Breast epithelium (tissue), 4 donors: ENCODE results near the gene DOC2B. TPM values are rescaled to one million over a fixed set of nuclear protein-coding genes. Genes with fewer than 3 reads are reported as not detected.
"Not testable (repeated sequence)": the region's sequence is repeated elsewhere in the genome, so short reads cannot be mapped to it uniquely, and the experiment has no call there.

ENCODE experiments used
- DNase-seq, 2 donors: peaks; one replicate each; pipeline ENCODE4 v3.0.0-alpha.2; 2019; ENCODE audit warnings: low spot score in 2 of 2
- H3K27ac ChIP-seq, 2 donors: fragments of 200-600 bp; sonication (generic) in 1 of 2; one replicate each; pipeline ENCODE4 v1.5.1; 2016 to 2019; ENCODE audit warnings: mild to moderate bottlenecking in 1 of 2
- H3K27me3 ChIP-seq, 2 donors: fragments of 200-600 bp; sonication (generic) in 1 of 2; one replicate each; pipeline versions ENCODE4 v1.5.1 to v1.6.0; 2017 to 2019; ENCODE audit warnings: control low read depth in 1 of 2, mild to moderate bottlenecking in 1 of 2
- H3K36me3 ChIP-seq: fragments of 200-600 bp; one replicate; pipeline ENCODE4 v1.5.1; 2019
- H3K4me1 ChIP-seq, 2 donors: fragments of 200-600 bp; sonication (generic); one replicate each; pipeline ENCODE4 v1.5.1; 2016 to 2019; ENCODE audit warnings: control low read depth in 1 of 2
- H3K4me3 ChIP-seq, 3 donors: fragments of 200-600 bp; sonication (generic); 1 replicate in 2 of 3; 2 replicates in 1 of 3; pipeline ENCODE4 v1.5.1; 2016 to 2019; ENCODE audit warnings: mild to moderate bottlenecking in 3 of 3, moderate library complexity in 2 of 3
- H3K9me3 ChIP-seq, 2 donors: fragments of 200-600 bp; sonication (generic) in 1 of 2; one replicate each; pipeline ENCODE4 v1.5.1; 2016 to 2019; ENCODE audit warnings: control low read depth in 1 of 2
- CTCF ChIP-seq, 3 donors: fragments of 450-650 bp; IDR thresholded peaks; one replicate each; pipeline ENCODE4 v1.5.1; 2016 to 2017; ENCODE audit warnings: antibody characterized with exemption in 3 of 3, mild to moderate bottlenecking in 3 of 3, moderate library complexity in 3 of 3
- POLR2A ChIP-seq: fragments of 450-650 bp; IDR thresholded peaks from one replicate; pipeline ENCODE4 v1.6.1; 2016; ENCODE audit warnings: antibody characterized with exemption, mild to moderate bottlenecking, moderate library complexity
- POLR2AphosphoS5 ChIP-seq, 3 donors: sonication (generic); formaldehyde crosslinking; IDR thresholded peaks; one replicate each; pipeline ENCODE4 v1.6.1; 2017; ENCODE audit warnings: antibody characterized with exemption in 3 of 3
- intact Hi-C: fragments of 100-400 bp; cut with DNase I; formaldehyde crosslinking; loops from one replicate; pipeline ENCODE4 v1.15.1; 2023; ENCODE audit warnings: low total_unique reads
- total RNA-seq, 3 donors: library from RNA; depleted of rRNA; stranded (reverse); fragments of >200 nt; gene quantifications; one replicate each; pipeline ENCODE4 v1.1.0, GENCODE V29; 2016

Gene DOC2B
- total RNA-seq, 3 donors from 2014 or later, result 5.9 to 22.9 (median 6.7) TPM

GRCh38 chr17:223723-224471 lies 42.4 kb upstream of the DOC2B start:
- no peak for DNase-seq
- H3K27me3 ChIP-seq, result no peaks in the 10 kb centered on the region
- H3K4me1 ChIP-seq, result no peaks in the 10 kb centered on the region
- no peaks in the 10 kb centered on the region for H3K9me3 ChIP-seq
- no peaks in the 10 kb centered on the region for H3K36me3 ChIP-seq
- intact Hi-C loops, result no loop called here
- no peak overlapping the region for H3K4me3 ChIP-seq
- H3K27ac ChIP-seq, result no peak overlapping the region
- TF ChIP-seq POLR2AphosphoS5 (IDR thresholded peaks at IDR 0.05) (no peak), CTCF (IDR thresholded peaks at IDR 0.05) (no peak), POLR2A (no peak)

- intact Hi-C loops, result no loop called here
- Histone ChIP-seq H3K4me1 (no peaks in the 10 kb centered on the region), H3K27ac (no peak overlapping the region), H3K4me3 (no peak overlapping the region), H3K27me3 (no peaks in the 10 kb centered on the region), H3K36me3 (no peaks in the 10 kb centered on the region), H3K9me3 (no peaks in the 10 kb centered on the region)
- TF ChIP-seq CTCF (IDR thresholded peaks at IDR 0.05), result no peak
- TF ChIP-seq POLR2AphosphoS5 (IDR thresholded peaks at IDR 0.05), result no peak
- no peak for TF ChIP-seq POLR2A
- no peak for DNase-seq
These were observed 40.7 kb upstream of the DOC2B start for GRCh38 chr17:222172-222571.

GRCh38 chr17:219696-220095 lies 38.2 kb upstream of the DOC2B start:
- TF ChIP-seq POLR2A (no peak), CTCF (IDR thresholded peaks at IDR 0.05) (no peak), POLR2AphosphoS5 (IDR thresholded peaks at IDR 0.05) (no peak)

GRCh38 chr17:218432-219110 lies 37.1 kb upstream of the DOC2B start:
- H3K36me3 ChIP-seq, result no peaks in the 10 kb centered on the region
- no peak overlapping the region for H3K27ac ChIP-seq
- H3K27me3 ChIP-seq, result no peaks in the 10 kb centered on the region
- no peaks in the 10 kb centered on the region for H3K9me3 ChIP-seq
- DNase-seq, result no peak
- H3K4me3 ChIP-seq, result no peak overlapping the region
- intact Hi-C loops, result no loop called here
- no peaks in the 10 kb centered on the region for H3K4me1 ChIP-seq
- TF ChIP-seq POLR2AphosphoS5 (IDR thresholded peaks at IDR 0.05) (no peak), CTCF (IDR thresholded peaks at IDR 0.05) (no peak), POLR2A (no peak)

More at GRCh38 chr17:219696-220095, 38.2 kb upstream of the DOC2B start:
- Histone ChIP-seq H3K9me3 (no peaks in the 10 kb centered on the region), H3K27ac (no peak overlapping the region), H3K27me3 (no peaks in the 10 kb centered on the region), H3K36me3 (no peaks in the 10 kb centered on the region), H3K4me3 (no peak overlapping the region), H3K4me1 (no peaks in the 10 kb centered on the region)
- DNase-seq, result peak in 1 of 2 donors; percentile 22
- intact Hi-C loops, result no loop called here

GRCh38 chr17:216625-217024 lies 35.2 kb upstream of the DOC2B start:
- TF ChIP-seq CTCF (IDR thresholded peaks at IDR 0.05), result no peak
- no peak for TF ChIP-seq POLR2A
- no peak for TF ChIP-seq POLR2AphosphoS5 (IDR thresholded peaks at IDR 0.05)
- H3K27me3 ChIP-seq, result no peaks in the 10 kb centered on the region
- no peaks in the 10 kb centered on the region for H3K4me1 ChIP-seq
- H3K9me3 ChIP-seq, result no peaks in the 10 kb centered on the region
- DNase-seq, result no peak
- intact Hi-C loops, result no loop called here
- H3K27ac ChIP-seq, result no peak overlapping the region
- no peaks in the 10 kb centered on the region for H3K36me3 ChIP-seq
- H3K4me3 ChIP-seq, result no peak overlapping the region

- intact Hi-C loops, H3K36me3 ChIP-seq, H3K27ac ChIP-seq, DNase-seq, H3K27me3 ChIP-seq, H3K4me1 ChIP-seq, H3K9me3 ChIP-seq: not testable (repeated sequence)
- peak overlapping the region in 1 of 3 donors; percentile 23 for H3K4me3 ChIP-seq
These were observed 34.4 kb upstream of the DOC2B start for GRCh38 chr17:215563-216478.
